ENCODE measurements around the gene RBM41. TPM values are rescaled to one million over a fixed set of nuclear protein-coding genes. Genes with fewer than 3 reads are reported as not detected.

RBM41 gene
- 10.5 and 14.1 TPM in 2 replicates for total RNA-seq

DNA sequence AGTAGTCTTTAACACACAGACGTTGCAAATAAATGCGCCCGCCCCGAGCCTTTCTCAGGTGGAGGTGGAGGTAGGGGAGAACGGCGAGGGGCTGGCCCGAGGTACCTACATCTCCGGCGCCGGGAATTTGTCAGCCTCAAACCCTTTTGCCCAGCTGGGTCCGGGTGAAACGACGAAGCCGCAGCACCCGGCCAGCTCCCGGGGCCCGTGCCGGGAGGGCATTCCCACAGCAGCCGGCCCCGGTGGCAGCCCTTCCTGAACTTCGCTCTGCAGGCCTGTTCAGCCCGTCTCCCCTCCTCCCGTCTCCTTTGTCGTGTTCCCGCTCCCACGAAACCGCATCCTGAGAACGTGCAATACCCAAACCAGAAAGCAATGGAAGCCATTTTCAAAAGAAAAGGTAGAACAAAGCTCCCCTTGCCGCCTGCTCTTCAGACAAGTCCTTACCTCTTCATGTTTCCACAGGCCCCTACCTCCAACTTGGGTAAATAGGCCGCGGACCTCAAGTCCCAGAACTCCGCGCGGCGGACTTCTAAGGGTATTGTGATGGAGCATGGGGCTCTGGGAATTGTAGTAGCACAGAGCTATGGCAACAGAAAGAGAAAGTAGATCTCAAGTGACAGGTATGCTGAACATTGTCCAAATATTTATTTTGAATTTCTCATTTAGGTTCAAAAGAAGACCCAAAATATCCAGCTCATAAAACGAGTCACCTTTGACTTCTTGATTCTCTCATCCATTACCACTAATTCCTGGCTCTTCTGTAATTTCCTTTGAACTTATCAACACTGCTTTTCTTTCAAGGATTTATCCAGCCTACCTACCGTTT is at the start of gene RBM41:
TSS of gene RBM41 (minus strand) at position 501 of the 826 bp plus-strand sequence. CDS start at position 452, 49 bp downstream.

Other genes with a start within 250 kb of the RBM41 start
- not detected in 2 replicates for gene RIPPLY1, start 215.5 kb downstream of the RBM41 start, total RNA-seq
- not detected in 2 replicates for gene CLDN2, start 198.4 kb downstream of the RBM41 start, total RNA-seq
- gene MORC4, start 118.6 kb downstream of the RBM41 start, total RNA-seq: 7.8 and 8.5 TPM in 2 replicates
- 0.11 TPM in 1 of 2 replicates, not detected in the other for gene NUP62CL, start 87.6 kb upstream of the RBM41 start, total RNA-seq
- not detected in 2 replicates for gene DNAAF6, start 87.8 kb upstream of the RBM41 start, total RNA-seq

All from dermis lymphatic vessel endothelial cell (primary cell).